Measurements from ENCODE around the gene CNN2.

Gene CNN2

DNA sequence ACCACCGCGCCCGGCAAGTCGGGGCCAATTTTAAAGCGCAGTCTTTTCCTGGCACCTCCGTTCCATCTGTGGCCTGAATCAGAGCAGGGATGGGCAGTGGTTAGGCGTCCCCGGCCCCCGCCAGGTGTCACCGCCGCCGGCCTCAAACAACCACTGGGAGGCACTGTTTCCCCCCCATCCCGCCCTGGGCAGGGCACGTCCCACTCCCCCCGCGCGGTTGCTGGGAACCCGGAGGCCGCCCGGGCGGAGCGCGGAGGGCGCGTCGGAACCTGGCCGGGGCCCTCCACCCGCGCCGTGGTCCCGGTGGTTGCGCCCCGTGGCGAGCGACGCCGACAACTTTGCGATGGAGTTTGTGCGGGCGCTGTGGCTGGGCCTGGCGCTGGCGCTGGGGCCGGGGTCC is 26.3 kb upstream of the CNN2 start, which contains the start of gene GRIN3B:
TSS of gene GRIN3B (plus strand) at position 325 of the 400 bp plus-strand sequence. CDS start at position 344, 19 bp downstream.
- no peak within 1 kb of the TSS; the same call in 1 of the 2 replicates for H3K4me3 ChIP-seq (replicated peaks; ENCODE audit: insufficient read depth, low read length)
- no peak within 1 kb of the TSS for H3K27ac ChIP-seq (replicated peaks)
- DNase-seq (ENCODE audit: low read depth in 1 of 2, low spot score in 1 of 2): peak in 1 of 2 experiments; percentile 72

GRCh38 chr19:1000591-1001537 is 25.5 kb upstream of the CNN2 start:
- no peak overlapping the region; the same call in 1 of the 2 replicates for H3K4me3 ChIP-seq (replicated peaks; ENCODE audit: insufficient read depth, low read length)
- 0 out of 2 replicates have a peak, but pooled peaks have one; percentile 6 for TF ChIP-seq SPI1 (IDR thresholded peaks at IDR 0.05; ENCODE audit: borderline replicate concordance, low read depth)
- TF ChIP-seq GABPA (IDR thresholded peaks at IDR 0.05; ENCODE audit: low read depth): no peak
- H3K27me3 ChIP-seq (ENCODE audit: insufficient read depth, poor library complexity, severe bottlenecking): peaks cover 49% of the 10 kb centered on the region
- no peak overlapping the region for H3K27ac ChIP-seq (replicated peaks)
- DNase-seq (ENCODE audit: low read depth in 1 of 2, low spot score in 1 of 2): no peak

More for the DNA sequence above, 26.3 kb upstream of the CNN2 start, which contains the start of gene GRIN3B:
- TF ChIP-seq GABPA (IDR thresholded peaks at IDR 0.05; ENCODE audit: low read depth) (no peak), REST (IDR thresholded peaks at IDR 0.05; ENCODE audit: insufficient replicate concordance, low read depth) (no peak), POLR2AphosphoS5 (IDR thresholded peaks at IDR 0.05; ENCODE audit: low read depth) (no peak), SPI1 (IDR thresholded peaks at IDR 0.05; ENCODE audit: borderline replicate concordance, low read depth) (no peak)
- TF ChIP-seq, protein P1, sequence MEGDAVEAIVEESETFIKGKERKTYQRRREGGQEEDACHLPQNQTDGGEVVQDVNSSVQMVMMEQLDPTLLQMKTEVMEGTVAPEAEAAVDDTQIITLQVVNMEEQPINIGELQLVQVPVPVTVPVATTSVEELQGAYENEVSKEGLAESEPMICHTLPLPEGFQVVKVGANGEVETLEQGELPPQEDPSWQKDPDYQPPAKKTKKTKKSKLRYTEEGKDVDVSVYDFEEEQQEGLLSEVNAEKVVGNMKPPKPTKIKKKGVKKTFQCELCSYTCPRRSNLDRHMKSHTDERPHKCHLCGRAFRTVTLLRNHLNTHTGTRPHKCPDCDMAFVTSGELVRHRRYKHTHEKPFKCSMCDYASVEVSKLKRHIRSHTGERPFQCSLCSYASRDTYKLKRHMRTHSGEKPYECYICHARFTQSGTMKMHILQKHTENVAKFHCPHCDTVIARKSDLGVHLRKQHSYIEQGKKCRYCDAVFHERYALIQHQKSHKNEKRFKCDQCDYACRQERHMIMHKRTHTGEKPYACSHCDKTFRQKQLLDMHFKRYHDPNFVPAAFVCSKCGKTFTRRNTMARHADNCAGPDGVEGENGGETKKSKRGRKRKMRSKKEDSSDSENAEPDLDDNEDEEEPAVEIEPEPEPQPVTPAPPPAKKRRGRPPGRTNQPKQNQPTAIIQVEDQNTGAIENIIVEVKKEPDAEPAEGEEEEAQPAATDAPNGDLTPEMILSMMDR (IDR thresholded peaks at IDR 0.05; ENCODE audit: insufficient read depth, low read length): peak; percentile 22
- H3K27me3 ChIP-seq (ENCODE audit: insufficient read depth, poor library complexity, severe bottlenecking): peaks cover 49% of the 10 kb centered on the region

DNA sequence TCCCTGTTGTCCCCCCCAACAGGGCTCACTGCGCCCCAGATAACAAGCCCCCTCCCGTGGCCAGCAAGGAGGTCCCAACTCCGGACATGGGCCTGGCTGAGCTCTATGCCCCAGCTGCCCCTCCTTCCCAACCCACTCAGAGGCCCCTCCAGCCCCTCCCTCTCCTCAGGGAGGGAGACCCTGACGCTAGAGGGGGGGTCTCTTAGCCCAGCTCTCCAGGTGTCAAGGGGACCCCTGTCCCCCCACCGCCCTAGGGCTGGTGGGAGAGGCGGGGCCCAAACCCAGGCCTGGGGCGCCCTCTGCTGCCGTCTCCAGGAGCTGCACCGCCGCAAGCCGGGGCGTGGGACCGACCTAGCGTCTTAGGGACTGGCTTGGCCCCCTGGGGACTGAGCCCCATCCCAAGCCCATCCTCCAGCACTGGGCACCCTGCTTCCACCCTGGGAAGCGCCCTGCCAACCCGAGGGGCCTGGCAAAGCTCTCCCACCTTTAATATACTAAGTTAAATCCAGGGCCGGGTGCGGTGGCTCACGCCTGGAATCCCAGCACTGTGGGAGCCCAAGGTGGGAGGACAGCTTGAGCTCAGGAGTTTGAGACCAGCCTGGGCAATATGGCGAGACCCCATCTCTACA is 24.8 kb upstream of the CNN2 start:
- H3K27me3 ChIP-seq (ENCODE audit: insufficient read depth, poor library complexity, severe bottlenecking): peaks cover 43% of the 10 kb centered on the region
- DNase-seq (ENCODE audit: low read depth in 1 of 2, low spot score in 1 of 2): peak in 1 of 2 experiments; percentile 44

GRCh38 chr19:1002600-1002999 is 23.8 kb upstream of the CNN2 start:
- TF ChIP-seq GABPA (IDR thresholded peaks at IDR 0.05; ENCODE audit: low read depth): no peak
- TF ChIP-seq POLR2AphosphoS5 (IDR thresholded peaks at IDR 0.05; ENCODE audit: low read depth): no peak
- TF ChIP-seq, protein P1 (IDR thresholded peaks at IDR 0.05; ENCODE audit: insufficient read depth, low read length): no peak
- no peak for TF ChIP-seq SPI1 (IDR thresholded peaks at IDR 0.05; ENCODE audit: borderline replicate concordance, low read depth)
- TF ChIP-seq REST (IDR thresholded peaks at IDR 0.05; ENCODE audit: insufficient replicate concordance, low read depth): no peak
- H3K4me3 ChIP-seq (replicated peaks; ENCODE audit: insufficient read depth, low read length): no peak overlapping the region
- no peak overlapping the region for H3K27ac ChIP-seq (replicated peaks)
- H3K27me3 ChIP-seq (ENCODE audit: insufficient read depth, poor library complexity, severe bottlenecking): peaks cover 34% of the 10 kb centered on the region
- DNase-seq (ENCODE audit: low read depth in 1 of 2, low spot score in 1 of 2): no peak

More for the DNA sequence above, 24.8 kb upstream of the CNN2 start:
- TF ChIP-seq GABPA (IDR thresholded peaks at IDR 0.05; ENCODE audit: low read depth) (no peak), POLR2AphosphoS5 (IDR thresholded peaks at IDR 0.05; ENCODE audit: low read depth) (no peak)
- TF ChIP-seq, protein P1 (IDR thresholded peaks at IDR 0.05; ENCODE audit: insufficient read depth, low read length): peak; percentile 76
- no peak overlapping the region for H3K27ac ChIP-seq (replicated peaks)
- no peak overlapping the region for H3K4me3 ChIP-seq (replicated peaks; ENCODE audit: insufficient read depth, low read length)

All from HL-60 (cell line).